ENCODE measurements around the gene CACNB4.

Gene CACNB4

DNA sequence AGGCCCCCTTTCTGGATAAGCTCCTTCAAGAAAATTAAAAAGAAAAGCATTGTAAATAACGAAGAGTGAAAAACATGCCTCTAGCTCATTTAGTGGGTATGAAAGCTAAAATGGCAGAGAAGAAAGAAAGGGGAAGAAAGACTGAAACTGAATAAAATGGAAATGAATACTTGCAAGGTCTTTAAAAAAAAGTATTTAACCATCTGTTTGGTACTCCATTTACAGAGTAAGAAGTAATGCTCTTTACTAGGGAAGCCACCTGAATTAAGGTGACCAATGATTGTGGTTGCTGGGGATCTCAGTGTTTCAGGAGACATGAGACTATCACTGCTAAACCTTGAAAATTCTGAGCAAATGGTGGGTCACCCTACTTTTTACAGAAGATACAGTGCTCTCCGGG is 253.0 kb downstream of the CACNB4 start:
- no peak for DNase-seq

DNA sequence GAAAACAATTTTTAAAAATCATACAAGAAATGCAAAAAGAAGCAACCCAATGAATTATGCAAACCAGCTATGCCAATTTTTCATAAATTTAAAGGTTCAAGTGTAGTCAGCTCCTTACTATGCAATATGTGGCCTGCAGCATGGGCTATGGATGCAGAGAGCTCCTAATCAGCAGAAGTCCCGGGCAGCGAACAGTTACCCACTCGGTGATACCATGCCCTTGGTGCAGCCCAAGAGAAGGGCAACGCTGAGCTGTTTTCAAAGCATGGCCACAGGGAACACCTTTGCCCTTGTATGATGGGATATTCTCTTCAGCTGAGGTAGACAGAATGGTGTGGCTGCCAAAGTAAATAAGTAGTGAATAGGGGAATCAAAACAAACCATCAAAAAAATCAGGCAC is 253.4 kb downstream of the CACNB4 start:
- peak; percentile 11 for DNase-seq

DNA sequence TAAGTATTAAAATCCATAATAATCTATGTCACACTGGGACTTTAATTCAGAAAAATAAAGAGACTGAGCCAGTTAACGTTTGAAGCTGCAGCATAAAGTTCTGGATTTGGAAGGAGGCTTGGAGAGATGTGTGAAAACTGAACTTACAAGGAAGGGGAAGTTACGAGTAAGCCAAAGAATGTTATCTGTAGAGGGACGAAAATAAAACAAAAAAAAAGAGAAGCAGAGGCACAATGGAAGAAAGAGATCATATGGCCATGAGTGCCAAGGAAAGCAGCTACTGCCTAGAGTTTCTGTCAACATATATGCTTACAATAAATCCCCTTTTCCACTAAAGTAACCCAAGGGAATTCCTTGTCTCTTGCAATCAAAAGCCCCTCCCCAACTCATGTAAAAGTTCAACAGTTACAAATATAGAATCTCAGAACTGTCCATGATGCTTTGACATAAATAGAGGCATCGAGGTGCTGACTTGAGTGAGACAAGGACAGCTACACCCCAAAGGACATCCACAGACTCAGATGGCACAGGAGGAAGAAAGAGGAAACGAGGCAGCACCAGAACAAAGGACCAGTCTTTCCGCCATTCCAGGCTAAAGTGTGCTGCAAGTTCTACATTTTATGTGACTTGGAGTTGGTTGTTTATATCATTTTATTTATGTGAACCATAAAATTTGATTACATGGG is 254.5 kb downstream of the CACNB4 start:
- DNase-seq, result no peak

DNA sequence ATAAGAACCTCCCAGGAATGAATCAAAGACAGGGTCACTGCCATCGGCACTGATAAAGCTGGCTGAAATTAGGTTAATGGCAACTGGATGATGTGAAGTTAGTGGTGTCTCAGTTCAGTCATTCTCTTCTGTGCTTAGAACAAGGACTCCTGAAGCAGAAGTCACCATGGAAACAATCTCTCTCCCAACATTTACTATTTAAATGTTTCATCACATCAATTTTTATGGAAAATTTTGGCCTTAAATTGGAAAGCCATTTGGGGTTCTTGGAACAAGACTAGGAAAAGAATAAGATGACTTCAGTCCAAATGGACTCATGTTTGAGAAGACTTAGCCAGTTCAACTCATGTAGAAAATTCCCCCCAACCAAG is 255.2 kb downstream of the CACNB4 start:
- DNase-seq, result no peak

DNA sequence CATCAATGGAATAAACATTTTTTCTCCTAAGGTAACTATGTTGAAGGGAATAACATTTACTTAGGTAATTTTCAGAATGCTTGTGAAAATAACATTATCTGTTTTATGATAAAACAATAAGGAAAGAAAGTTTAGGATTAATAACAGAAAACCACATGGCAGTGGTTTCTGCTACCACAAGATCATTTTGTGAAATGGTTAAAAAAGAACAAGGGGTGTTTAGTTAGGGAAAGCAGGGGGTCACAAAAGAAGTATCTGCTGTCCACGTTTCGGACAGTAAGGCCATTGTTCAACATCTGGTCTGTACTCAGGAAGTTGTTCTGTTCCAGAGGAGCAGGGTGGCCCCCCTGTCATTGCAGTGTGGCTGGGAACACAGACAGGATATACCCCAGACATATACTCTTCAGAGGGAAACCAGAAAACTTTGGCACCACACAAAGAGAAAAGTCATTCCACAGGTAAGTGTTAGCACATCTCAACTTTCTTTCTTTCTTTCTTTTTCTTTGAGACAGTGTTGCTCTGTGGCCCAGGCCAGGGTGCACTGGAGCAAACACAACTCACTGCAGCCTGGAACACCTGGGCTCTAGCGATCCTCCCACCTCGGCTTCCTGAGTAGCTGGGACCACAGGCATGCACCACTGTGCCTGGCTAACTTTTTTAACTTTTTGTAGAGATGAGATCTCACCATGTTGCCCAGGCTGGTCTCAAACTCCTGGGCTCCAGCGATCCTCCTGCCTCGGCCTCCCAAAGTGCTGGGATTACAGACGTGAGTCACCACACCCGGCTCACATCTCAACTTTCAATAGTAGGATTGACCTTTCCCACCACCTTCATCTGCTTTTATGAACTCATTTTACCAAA is 255.8 kb downstream of the CACNB4 start:
- DNase-seq, result no peak

DNA sequence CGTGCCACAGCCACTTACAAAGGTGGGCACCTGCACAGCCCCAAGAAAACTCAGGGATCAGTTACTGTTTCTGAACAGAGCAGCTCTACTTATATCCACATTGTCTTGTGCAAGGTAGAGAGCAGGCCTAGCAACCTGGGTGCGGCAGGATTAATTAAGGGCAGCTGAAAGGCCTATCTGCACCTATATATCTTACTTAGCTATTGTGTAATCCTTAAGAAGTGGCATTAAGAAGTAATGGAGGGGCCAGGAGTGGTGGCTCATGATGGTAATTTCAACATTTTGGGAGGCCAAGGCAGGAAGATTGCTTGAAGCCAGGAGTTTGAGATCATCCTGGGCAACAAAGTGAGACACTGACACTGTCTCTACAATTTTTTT is 257.8 kb downstream of the CACNB4 start:
- no peak for DNase-seq

DNA sequence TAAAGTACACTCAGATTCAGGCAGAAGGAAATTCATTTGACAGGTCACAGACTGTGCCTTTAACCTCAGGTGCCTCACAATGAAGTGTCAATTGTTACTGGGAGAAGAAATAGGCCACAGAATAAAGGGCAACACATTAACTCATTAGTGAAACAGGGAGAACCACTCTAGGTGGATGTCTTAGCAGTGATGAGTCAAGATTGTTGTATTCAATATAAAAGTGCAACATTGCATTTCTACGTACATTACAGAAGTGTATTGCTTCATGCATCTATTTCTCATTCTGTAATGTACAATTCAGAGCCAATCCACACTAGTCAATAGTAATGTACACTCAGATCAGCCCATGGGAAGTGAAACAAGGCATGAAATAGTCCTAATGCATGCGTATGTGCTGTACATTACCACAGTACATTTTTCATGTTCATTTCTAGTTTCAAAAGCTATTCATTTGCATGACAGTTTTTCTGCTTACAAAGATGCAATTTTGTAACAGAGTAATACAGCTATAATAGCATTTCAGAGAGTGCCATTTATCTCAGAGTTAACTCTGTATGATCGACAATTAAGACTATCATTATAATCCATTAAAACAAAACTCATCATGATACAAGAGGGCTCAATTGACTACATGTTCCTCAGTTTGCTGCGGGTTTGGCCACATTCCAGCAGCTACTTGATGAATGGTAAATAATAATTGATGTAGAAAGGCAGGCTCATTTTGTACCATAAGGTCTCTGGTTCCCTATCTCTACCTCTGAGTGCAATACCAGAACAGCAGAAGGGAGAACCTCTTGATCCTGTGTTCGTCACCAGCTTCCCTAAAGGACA is 258.4 kb downstream of the CACNB4 start:
- peak; percentile 42 for DNase-seq

DNA sequence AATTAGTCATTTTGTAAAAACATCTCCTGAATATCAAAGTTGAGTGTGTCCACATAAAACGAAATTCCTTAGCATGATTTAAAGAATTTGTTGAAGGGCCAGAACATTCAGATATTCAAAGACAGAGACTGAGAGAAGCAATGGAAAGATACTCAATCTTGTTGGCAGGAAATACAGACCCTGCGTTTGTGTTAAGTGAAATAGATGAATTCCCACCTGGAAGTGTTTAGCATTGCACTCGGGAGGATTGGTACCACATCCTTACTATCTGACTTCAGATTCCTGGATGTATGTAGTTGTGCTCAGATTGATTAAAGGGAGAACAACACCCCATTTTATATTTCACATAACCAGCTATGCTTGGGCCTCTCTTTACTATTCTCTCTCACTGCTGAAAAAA is 260.9 kb downstream of the CACNB4 start:
- no peak for DNase-seq

DNA sequence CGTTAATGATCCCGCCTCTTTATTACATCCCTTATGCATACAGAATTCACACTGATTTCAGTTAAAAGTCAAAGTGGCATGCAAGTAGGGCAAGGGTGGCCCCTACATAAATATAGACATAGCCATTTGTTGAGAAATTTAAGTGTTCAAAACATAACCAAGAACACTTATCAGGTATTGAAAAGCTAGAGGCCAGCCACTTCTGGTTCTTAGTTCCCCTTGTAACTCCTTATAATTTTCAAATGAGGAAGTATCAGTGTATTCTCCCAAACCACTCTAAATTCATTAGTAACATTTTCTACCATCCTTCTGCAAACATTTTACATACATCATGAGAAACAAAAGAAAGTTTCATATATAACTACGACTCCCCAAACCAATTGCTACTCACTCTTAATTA is 264.9 kb downstream of the CACNB4 start:
- DNase-seq, result no peak

DNA sequence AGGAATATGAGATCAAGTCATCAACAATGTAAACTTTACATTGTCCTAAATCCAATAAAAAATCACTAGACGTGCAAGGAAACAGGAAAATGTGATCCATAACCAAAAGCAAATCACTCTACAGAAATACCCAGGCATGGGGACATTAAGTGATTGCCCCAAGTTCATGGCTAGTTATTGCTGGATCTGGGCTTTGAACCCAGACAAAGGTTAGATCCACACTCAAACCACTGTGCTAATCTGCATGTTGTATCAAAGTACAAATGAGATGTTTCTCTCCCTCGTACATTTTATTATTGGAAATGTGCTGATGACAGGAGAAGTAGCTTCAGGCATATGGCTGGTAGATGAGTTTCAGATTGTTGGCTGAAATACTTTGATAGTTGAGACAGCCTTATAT is 267.9 kb downstream of the CACNB4 start:
- no peak for DNase-seq

DNA sequence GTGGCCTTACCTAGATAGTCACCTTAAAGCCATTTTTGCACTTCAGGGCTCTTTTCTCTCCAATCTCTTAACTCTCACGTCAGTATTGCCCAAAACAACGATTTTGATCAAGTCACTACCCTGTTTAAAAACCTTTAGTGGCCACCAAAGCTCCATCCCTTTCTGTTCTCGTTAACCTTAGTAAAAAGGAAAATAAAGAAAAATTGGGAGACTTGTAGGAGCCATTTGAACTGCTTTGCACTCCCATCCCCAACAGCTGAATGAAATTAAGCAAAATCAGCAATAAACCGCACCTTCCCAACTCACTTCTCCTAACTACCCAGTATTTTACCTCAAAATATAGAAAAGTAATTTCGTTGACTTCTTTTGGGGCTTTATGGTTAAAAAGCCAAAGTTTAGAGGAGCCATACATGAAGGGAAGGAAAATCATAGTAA is 269.9 kb downstream of the CACNB4 start:
- DNase-seq, result no peak

DNA sequence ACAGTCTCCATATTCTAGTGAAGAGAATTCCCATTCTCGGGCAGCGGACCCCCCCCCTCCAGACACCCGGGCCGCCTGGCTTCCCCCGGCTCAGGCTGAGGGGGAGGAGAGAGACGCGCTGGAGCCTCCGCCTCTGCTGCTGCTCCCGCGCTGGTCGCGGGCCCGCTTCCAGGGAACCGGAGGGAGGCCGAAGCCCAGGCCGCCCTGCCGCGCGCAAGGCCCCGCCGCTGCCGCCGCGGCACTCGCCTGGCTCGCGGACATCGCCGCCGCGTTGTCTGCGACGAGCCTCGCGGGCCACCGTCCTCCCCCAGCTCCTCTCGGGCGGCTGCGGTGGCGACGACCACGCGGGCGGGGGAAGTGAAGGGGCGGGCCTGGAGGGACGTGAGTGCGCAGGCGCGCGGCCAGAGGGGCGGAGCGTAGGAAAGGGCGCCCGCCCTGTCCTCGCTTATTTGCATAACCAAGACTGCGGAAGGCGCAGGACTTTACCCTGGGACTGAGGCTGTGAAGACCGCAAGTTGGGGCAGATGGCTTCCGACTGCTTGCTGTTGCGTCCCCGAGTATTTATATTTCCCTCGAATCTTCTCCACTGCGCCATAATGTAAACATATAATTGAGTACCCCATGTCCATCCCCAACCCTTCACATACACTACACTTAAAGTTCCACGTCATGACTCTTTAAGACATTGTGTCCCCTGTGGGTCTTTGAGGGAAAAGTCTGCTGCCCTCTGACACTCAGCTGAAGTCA is 270.5 kb downstream of the CACNB4 start, which contains the start of gene ARL5A:
Gene ARL5A, minus strand, starts transcription at position 279 of the 747 bp plus-strand sequence. Its CDS starts 245 bp downstream, at position 34.
- peak; percentile 92 for DNase-seq

DNA sequence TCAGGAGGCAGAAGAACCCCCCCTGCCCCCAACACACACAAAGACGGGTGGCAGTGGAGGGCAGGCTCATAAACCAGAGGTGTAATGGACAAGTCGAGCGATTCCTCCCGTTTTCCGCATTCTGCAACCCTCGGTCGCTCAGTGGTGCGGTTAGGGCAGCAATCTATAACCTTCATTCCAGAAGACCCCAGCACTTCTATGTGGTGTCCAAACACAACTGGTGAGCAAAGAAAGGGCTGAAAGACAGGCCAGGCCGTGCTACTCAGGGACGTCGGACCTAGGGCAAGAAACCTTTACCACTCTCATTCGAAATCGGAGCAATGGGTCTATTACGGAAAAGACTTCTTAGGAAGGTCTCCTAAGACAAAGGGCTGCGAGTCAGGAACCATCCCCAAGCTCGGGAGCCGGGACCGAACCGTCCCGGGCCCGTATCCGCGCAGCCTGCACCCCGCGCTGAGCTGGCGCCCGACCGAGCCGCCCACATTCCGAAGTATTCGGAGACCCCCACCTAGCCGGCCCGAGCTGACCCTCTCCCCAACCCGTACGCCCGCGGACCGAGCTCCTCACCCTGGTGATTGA is 271.2 kb downstream of the CACNB4 start:
- peak; percentile 43 for DNase-seq

DNA sequence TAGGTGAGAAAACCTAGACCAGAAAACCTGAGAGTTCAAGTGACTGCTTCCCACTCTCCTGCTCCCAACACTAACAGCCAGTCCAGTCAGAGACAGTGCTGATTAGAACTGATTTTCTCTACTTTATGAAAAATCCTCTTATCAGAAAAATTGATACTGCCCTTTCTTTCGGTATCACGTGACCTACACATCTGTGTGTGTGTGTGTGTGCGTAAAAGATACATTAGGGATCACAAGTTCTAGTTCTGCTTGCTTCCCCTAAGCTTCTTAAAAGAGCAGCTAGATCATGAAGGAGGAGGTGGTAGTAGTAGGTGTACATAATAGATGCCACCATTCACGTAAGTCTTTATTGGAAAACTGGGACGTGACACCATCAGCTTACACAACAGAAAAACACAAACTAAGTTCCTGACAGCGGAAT is 272.1 kb downstream of the CACNB4 start:
- peak; percentile 1 for DNase-seq

DNA sequence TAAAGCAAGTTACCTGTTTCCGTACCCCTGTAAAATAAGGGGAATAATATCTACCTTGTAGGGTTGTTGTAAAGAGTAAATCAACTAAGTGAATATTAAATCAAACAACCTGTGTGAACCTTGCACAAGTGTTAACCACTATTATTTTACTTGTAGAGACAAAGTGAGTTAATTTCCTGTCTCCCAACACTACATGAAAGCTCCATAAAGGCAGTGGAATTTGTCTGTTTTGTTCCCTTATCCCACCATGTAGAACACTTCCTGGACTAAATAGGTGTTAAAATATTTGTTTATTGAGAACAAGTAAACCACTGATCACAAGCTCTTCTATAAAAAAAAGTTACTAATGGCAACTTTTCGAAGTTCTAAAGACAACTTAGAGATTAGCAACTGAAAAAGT is 274.0 kb downstream of the CACNB4 start:
- no peak for DNase-seq

DNA sequence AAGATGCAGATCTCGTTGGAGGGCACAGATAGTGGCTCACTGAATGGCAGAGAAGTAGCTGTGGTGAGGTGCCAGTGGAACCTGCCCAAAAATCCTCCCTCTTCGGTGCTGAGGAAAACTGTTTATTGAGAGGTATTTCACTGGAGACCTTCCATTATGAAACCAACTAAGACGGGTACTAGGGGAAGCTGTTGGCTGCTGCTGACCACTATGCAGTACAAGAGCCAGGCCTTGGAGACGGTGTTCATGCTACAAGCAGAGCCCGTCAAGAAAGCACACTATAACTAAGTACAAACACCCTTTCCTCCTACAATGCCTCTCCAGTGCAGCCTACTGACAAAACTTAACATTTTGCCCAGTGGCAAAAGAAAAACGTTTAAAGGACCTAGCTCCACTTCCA is 275.2 kb downstream of the CACNB4 start:
- DNase-seq, result no peak

DNA sequence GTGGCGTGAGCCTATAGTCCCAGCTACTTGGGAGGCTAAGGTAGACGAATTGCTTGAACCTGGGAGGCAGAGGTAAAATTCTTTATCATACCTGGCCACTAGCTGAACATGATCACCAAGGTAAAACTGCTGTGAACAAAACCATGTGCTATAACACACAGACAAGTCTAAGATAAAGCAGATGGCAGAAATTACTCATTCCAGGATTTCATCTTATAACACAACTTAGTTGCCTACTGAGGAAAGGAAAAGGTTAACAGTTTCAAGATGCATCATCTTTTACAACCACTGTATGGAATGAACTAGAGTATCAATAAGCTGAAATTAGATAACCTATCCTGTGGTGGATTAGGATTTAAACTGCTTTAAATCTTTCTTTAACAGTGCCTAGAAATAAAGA is 278.9 kb downstream of the CACNB4 start:
- DNase-seq, result no peak

DNA sequence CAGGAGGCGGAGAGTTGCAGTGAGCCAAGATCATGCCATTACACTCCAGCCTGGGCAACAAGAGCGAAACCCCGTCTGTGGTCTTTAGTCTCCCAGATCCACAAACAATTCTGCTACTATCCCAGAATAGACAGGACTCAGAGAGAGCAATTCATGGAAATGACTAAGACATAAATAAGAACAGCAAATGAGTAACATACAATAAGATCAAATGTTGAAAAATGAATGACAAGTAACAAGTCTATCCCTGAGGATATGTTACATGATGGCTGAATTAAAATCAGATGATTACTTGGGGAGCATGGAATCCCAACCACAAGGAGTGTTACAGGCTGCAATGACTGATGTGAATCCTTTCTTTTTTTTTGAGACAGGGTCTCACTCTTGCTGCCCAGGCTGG is 280.9 kb downstream of the CACNB4 start:
- DNase-seq, result no peak

DNA sequence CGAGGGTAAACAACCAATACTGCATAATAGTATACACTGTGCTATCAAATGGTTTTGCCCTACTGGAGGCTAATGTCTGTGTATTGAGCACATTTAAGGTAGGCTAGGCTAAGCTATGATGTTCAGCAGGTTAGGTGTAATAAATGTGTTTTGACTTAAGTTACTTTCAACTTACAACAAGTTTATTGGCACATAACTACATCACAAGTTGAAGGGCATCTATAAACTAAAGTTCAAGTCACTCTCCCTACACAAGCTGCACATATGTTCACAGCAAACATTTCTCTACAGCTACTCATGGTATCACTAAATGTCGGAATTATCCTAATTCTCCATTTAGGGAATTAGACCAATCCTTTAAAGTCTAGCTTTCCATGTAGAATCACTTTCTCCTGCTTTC is 282.0 kb downstream of the CACNB4 start:
- no peak for DNase-seq

DNA sequence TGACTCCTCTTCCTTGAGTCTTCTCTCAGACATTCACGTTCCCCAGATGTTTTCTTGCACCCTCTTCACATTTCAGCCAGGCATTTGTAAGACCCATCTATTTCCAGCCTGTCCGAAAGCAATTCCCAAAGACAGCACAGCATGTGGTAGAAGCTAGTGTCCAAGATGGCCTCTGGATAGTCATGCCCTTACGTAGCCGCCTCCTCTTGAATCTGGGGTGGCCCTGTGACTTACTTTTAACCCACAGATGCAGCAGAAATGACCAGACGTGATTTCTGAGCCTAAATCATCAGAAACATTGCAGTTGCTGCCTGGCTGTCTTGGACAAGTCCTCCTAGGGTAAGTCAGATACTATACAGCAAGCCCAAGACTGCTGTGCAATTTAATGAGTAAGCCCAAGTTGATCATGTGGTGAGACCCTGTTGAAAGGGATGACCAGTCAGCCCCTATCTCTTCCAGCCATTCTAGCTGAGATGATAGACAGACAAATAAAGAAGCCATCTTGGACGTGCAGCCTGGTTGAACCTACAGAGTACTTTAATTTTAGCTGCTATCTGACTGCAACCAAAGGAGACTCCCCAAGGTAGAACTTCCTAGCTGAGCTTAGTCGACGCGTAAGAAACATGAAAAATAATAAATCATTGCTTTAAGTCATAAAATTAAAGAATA is 282.9 kb downstream of the CACNB4 start:
- no peak for DNase-seq

DNA sequence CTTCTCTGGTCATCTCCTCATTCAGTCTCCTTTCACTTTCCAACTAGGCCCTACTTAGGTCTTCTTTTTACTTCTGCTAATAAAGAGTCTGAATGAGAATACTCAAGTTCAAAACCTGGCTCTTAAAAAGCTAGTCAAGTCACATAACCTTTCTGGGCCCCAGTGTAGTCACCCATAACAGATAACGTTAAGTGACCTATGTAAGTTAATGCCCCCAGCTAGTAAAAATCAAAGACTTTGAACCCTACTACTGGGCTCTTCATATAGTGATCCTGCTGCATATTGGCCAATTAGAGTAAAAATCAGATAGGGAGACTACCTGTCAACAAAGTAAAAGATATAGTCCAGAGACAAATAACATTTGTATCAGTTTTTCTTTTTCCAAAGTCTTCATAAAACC is 288.4 kb downstream of the CACNB4 start:
- no peak for DNase-seq

DNA sequence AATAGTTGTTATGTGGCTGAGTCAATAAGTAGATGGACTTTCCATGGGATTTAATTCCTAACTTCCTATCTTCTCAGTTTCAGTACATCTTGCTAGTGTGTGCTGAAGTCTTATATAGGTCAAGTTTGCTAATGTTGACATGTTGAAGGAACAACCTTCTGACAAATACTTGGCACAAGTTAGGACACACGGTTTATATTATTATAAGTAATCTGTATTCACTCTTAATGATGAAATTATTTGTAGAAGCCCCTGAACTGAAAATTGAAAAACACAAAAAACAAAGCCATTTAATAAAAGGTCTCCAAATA is 289.8 kb downstream of the CACNB4 start:
- DNase-seq, result no peak

All from NCI-H69 (cell line).